ENCODE measurements around the gene SPECC1L.

GRCh38 chr22:24335496-24335895, 64.9 kb downstream of the SPECC1L start:
- TF ChIP-seq, protein P1, sequence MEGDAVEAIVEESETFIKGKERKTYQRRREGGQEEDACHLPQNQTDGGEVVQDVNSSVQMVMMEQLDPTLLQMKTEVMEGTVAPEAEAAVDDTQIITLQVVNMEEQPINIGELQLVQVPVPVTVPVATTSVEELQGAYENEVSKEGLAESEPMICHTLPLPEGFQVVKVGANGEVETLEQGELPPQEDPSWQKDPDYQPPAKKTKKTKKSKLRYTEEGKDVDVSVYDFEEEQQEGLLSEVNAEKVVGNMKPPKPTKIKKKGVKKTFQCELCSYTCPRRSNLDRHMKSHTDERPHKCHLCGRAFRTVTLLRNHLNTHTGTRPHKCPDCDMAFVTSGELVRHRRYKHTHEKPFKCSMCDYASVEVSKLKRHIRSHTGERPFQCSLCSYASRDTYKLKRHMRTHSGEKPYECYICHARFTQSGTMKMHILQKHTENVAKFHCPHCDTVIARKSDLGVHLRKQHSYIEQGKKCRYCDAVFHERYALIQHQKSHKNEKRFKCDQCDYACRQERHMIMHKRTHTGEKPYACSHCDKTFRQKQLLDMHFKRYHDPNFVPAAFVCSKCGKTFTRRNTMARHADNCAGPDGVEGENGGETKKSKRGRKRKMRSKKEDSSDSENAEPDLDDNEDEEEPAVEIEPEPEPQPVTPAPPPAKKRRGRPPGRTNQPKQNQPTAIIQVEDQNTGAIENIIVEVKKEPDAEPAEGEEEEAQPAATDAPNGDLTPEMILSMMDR (IDR thresholded peaks at IDR 0.05 in 2 of 3, conservative IDR thresholded peaks at IDR 0.05 in 1 of 3; ENCODE audit: control insufficient read depth in 2 of 3, extremely low read depth in 1 of 3, insufficient read depth in 1 of 3, low read depth in 3 of 3, low read length in 3 of 3): no peak
- TF ChIP-seq, protein P2, sequence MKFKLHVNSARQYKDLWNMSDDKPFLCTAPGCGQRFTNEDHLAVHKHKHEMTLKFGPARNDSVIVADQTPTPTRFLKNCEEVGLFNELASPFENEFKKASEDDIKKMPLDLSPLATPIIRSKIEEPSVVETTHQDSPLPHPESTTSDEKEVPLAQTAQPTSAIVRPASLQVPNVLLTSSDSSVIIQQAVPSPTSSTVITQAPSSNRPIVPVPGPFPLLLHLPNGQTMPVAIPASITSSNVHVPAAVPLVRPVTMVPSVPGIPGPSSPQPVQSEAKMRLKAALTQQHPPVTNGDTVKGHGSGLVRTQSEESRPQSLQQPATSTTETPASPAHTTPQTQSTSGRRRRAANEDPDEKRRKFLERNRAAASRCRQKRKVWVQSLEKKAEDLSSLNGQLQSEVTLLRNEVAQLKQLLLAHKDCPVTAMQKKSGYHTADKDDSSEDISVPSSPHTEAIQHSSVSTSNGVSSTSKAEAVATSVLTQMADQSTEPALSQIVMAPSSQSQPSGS (IDR thresholded peaks at IDR 0.05; ENCODE audit: low read length): no peak
- no peak for TF ChIP-seq ZNF592 (IDR thresholded peaks at IDR 0.05)
- no peak for TF ChIP-seq NFXL1 (IDR thresholded peaks at IDR 0.05; ENCODE audit: borderline replicate concordance)
- TF ChIP-seq ESRRA (IDR thresholded peaks at IDR 0.05; ENCODE audit: low read length): no peak
- TF ChIP-seq MEF2A (IDR thresholded peaks at IDR 0.05; ENCODE audit: insufficient read depth, low read depth, low read length): no peak
- no peak for TF ChIP-seq RAD21 (IDR thresholded peaks at IDR 0.05; ENCODE audit: insufficient read depth, low read depth, low read length)
- TF ChIP-seq HDAC6 (IDR thresholded peaks at IDR 0.05; ENCODE audit: unreplicated experiment): no peak
